ENCODE measurements around the gene RAPGEF1.

DNA sequence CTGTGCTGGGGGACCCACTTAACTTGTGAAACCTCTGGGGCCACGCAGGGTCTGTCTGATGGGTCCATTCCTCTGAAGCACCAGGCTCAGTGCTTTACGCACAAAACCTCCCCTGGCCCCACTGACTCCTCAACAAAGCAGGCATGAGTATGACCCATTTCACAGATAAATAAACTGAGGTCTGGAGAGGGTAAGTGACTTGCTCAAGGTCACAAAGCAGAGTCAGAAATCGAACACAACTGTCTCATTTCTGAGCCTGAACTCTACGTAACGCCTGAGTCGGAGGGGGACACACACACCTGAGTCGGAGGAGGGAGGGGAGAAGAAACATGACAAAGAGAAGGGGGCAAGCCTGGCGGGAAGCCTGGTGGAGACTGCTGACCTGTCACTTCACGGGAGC, 48.0 kb upstream of the RAPGEF1 start:
- TF ChIP-seq, protein P1, sequence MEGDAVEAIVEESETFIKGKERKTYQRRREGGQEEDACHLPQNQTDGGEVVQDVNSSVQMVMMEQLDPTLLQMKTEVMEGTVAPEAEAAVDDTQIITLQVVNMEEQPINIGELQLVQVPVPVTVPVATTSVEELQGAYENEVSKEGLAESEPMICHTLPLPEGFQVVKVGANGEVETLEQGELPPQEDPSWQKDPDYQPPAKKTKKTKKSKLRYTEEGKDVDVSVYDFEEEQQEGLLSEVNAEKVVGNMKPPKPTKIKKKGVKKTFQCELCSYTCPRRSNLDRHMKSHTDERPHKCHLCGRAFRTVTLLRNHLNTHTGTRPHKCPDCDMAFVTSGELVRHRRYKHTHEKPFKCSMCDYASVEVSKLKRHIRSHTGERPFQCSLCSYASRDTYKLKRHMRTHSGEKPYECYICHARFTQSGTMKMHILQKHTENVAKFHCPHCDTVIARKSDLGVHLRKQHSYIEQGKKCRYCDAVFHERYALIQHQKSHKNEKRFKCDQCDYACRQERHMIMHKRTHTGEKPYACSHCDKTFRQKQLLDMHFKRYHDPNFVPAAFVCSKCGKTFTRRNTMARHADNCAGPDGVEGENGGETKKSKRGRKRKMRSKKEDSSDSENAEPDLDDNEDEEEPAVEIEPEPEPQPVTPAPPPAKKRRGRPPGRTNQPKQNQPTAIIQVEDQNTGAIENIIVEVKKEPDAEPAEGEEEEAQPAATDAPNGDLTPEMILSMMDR (IDR thresholded peaks at IDR 0.05): no peak
- TF ChIP-seq POLR2A (IDR thresholded peaks at IDR 0.05) (no peak), EP300 (IDR thresholded peaks at IDR 0.05) (no peak)

Data from sigmoid colon (tissue), 4 donors.